Heart left ventricle (tissue), 16 donors: ENCODE results near the gene SKI. TPM values are rescaled to one million over a fixed set of nuclear protein-coding genes. Genes with fewer than 3 reads are reported as not detected.
A peak's percentile ranks its signal among the peaks of the same experiment; 100 is the strongest.

Experiments used
- ATAC-seq, 4 donors: fragments of 200-7000 bp; cut with Tn5 transposase; one replicate each; pipeline ENCODE4 v1.9.1; 2020 to 2022; ENCODE audit warnings: moderate library complexity in 4 of 4, mild to moderate bottlenecking in 3 of 4, moderate number of reproducible peaks in 1 of 4
- DNase-seq, 5 donors: peaks; one replicate each; pipeline ENCODE4 v3.0.0-alpha.2; 2020
- H3K27ac ChIP-seq, 12 donors: fragments of 200-600 bp; sonication (generic) in 4 of 12; one replicate each; pipeline versions ENCODE4 v1.5.0 to v1.8.0; 2016 to 2022; ENCODE audit warnings: mild to moderate bottlenecking in 2 of 12
- H3K27me3 ChIP-seq, 9 donors: fragments of 200-600 bp; sonication (generic) in 2 of 9; one replicate each; pipeline versions ENCODE4 v1.5.1 to v1.8.0; 2016 to 2022; ENCODE audit warnings: mild to moderate bottlenecking in 3 of 9
- H3K36me3 ChIP-seq, 9 donors: fragments of 200-600 bp; sonication (generic) in 2 of 9; one replicate each; pipeline versions ENCODE4 v1.5.0 to v1.8.0; 2018 to 2022; ENCODE audit warnings: mild to moderate bottlenecking in 2 of 9
- H3K4me1 ChIP-seq, 12 donors: fragments of 200-600 bp; sonication (generic) in 4 of 12; one replicate each; pipeline versions ENCODE4 v1.5.0 to v1.8.0; 2016 to 2022; ENCODE audit warnings: mild to moderate bottlenecking in 3 of 12
- H3K4me3 ChIP-seq, 12 donors: fragments of 200-600 bp; sonication (generic) in 4 of 12; one replicate each; pipeline versions ENCODE4 v1.5.0 to v1.8.0; 2017 to 2022; ENCODE audit warnings: mild to moderate bottlenecking in 9 of 12, moderate library complexity in 4 of 12
- H3K9me3 ChIP-seq, 12 donors: fragments of 200-600 bp; sonication (generic) in 4 of 12; one replicate each; pipeline versions ENCODE4 v1.5.0 to v1.8.0; 2016 to 2022; ENCODE audit warnings: mild to moderate bottlenecking in 1 of 12
- CTCF ChIP-seq, 12 donors: fragments of 200-600 bp; sonication (generic) in 4 of 12; IDR thresholded peaks; one replicate each; pipeline versions ENCODE4 v1.5.0 to v1.8.0; 2018 to 2022; ENCODE audit warnings: antibody characterized with exemption in 12 of 12, mild to moderate bottlenecking in 5 of 12
- POLR2A ChIP-seq, 2 donors: fragments of 450-650 bp; IDR thresholded peaks; one replicate each; pipeline ENCODE4 v1.6.1; 2017; ENCODE audit warnings: antibody characterized with exemption in 2 of 2, mild to moderate bottlenecking in 2 of 2, moderate library complexity in 2 of 2
- WGBS, 4 donors: extraction: QIAGEN DNeasy Blood & Tissue Kit in 2 of 4; methylation state at CpG; one replicate each; pipeline versions ENCODE4 v1.1.5 to v1.1.7; 2013 to 2018; 5-methylcytosine and 5-hydroxymethylcytosine counted together
- intact Hi-C, 10 donors: fragments of 100-400 bp; cut with DNase I; formaldehyde crosslinking; loops; one replicate each; pipeline versions ENCODE4 v1.11.1 to v1.14.2; 2022
- polyA plus RNA-seq, 2 donors: library from polyadenylated mRNA; stranded (reverse); fragments of 200-250 nt; gene quantifications; one replicate each; pipeline ENCODE4 v1.2.3, GENCODE V29; 2013
- total RNA-seq, 9 donors: library from RNA; depleted of rRNA in 2 of 9; stranded (reverse); fragments of >200 nt in 2 of 9; fragmentation: NEBNext Ultra II Directional in 3 of 9; extraction: Animal tissue kit (Norgen Biotek cat#: 25700) in 3 of 9; gene quantifications; one replicate each; pipeline versions ENCODE4 v1.1.0 to v1.2.4, GENCODE V29; 2016 to 2023
- donor health status: ischemic (EF 13 %, LVEDD 7.1; RV severe dilation, severe dysfunction).
- donor health status: healthy with polysubstance abuse.
- donor health status: DM: no; HTN: yes; CAD: no.
- donor health status: DM: no; HTN: no; CAD: no.
- donor health status: ischemic (EF 25% LVEDD 6.9; RV normal size, moderate dysfunction).
- donor health status: ischemic (EF 25% LVEDD 5.7; RV mildly dilated, moderate dysfunction).
- donor health status: healthy.
- donor health status: DM: yes; HTN: yes; CAD: no.
- donor health status: ischemic (EF 35%, LVEDD 5.7; RV mildly dilated, moderate dysfunction).
- donor health status: nonischemic (EF 11% LVEDD 7.7; RV severe dilation, severe dysfunction).
- donor health status: DM: yes; HTN: yes; CAD: no.
- donor health status: PGD.
- donor health status: ischemic (EF 29% LVEDD 5.4; RV normal size, mild dysfunction).
- donor health status: nonischemic (EF 23%, LVEDD 6.1; RV moderate dilation, normal function).

The SKI gene
- total and polyA plus RNA-seq, 11 donors: 16.9 to 52.7 (median 38.9) TPM

- Histone ChIP-seq H3K27me3 (no peaks in the 10 kb centered on the region), H3K9me3 (no peaks in the 10 kb centered on the region), H3K36me3 (no peaks in the 10 kb centered on the region), H3K27ac (peak overlapping the region; percentile 56 to 97 (median 75)), H3K4me3 (peak overlapping the region in 9 of 12 donors; percentile 18 to 53 (median 36)), H3K4me1 (peaks cover 14 to 92% (median 77%) of the 10 kb centered on the region in 12 donors)
- DNase-seq (peak; percentile 82 to 89 (median 88)), ATAC-seq (peak; percentile 61 to 81 (median 77))
- intact Hi-C loops: loop anchor here in 2 of 10 donors (5.0 to 10.0 kb wide), 2 partner anchors 46 to 59 kb away; no protein-coding TSS in a partner anchor
- TF ChIP-seq CTCF (IDR thresholded peaks at IDR 0.05) (no peak), POLR2A (IDR thresholded peaks at IDR 0.05) (no peak)
- 33 to 42% (median 40%) methylated on average over 36 to 41 of the region's 41 CpGs for WGBS, 4 donors
Observed at GRCh38 chr1:2290595-2291510, 62.7 kb downstream of the SKI start.

DNA sequence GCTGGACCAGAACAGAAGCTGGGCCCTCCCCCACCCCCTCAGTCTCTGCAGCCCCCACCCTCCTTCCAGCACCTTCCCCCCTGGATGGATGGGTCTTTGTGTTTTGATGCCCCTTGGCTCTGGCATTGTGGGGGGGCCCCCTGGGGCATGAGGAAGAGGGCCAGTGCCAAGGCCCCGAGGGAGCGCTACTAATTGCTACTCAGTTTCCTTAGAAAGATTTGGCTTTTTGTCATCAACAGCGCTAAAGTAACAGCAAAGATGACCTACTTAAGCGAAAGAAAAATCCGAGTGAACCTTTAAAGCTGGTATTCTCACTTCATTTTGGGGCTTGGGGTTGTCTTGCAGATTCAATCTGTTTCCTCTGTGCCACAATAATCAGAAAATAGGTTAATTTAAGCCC, 63.5 kb downstream of the SKI start:
- Histone ChIP-seq H3K27me3 (no peaks in the 10 kb centered on the region), H3K9me3 (no peaks in the 10 kb centered on the region), H3K27ac (peak overlapping the region in 10 of 12 donors; percentile 26 to 97 (median 78)), H3K36me3 (no peaks in the 10 kb centered on the region), H3K4me1 (peaks cover 14 to 95% (median 79%) of the 10 kb centered on the region in 12 donors), H3K4me3 (peak overlapping the region in 5 of 12 donors; percentile 28 to 53 (median 50))
- ATAC-seq (no peak), DNase-seq (no peak)
- 61 to 81% (median 65%) methylated on average over 5 of the region's 5 CpGs for WGBS, 4 donors
- TF ChIP-seq POLR2A (IDR thresholded peaks at IDR 0.05): no peak
- TF ChIP-seq CTCF (IDR thresholded peaks at IDR 0.05): no peak
- intact Hi-C loops: loop anchor here in 2 of 10 donors (5.0 to 10.0 kb wide), 2 partner anchors 47 to 59 kb away; no protein-coding TSS in a partner anchor

- no peak overlapping the region for H3K4me3 ChIP-seq
- DNase-seq (no peak), ATAC-seq (no peak)
- TF ChIP-seq CTCF (IDR thresholded peaks at IDR 0.05) (no peak), POLR2A (IDR thresholded peaks at IDR 0.05) (no peak)
- H3K4me1 ChIP-seq: peaks cover 14 to 96% (median 76%) of the 10 kb centered on the region in 12 donors
- H3K27me3 ChIP-seq: no peaks in the 10 kb centered on the region
- intact Hi-C loops: loop anchor here in 2 of 10 donors (5.0 to 10.0 kb wide), 2 partner anchors 48 to 61 kb away; no protein-coding TSS in a partner anchor
- WGBS, 4 donors: 85 to 92% (median 91%) methylated on average over 30 of the region's 30 CpGs
- peak overlapping the region in 2 of 12 donors; percentile 29 to 97 for H3K27ac ChIP-seq
- H3K36me3 ChIP-seq: peaks cover 0 to 11% (median 0%) of the 10 kb centered on the region in 9 donors
- H3K9me3 ChIP-seq: no peaks in the 10 kb centered on the region
Observed at GRCh38 chr1:2292725-2293450, 64.8 kb downstream of the SKI start.
